ENCODE data around the gene TRPM1.

TRPM1 gene

GRCh38 chr15:30962079-30962478 lies 139.4 kb downstream of the TRPM1 start:
- no peak for DNase-seq

- no peak for DNase-seq
These were observed 143.3 kb downstream of the TRPM1 start for GRCh38 chr15:30958219-30958618.

GRCh38 chr15:30956216-30957124 lies 145.1 kb downstream of the TRPM1 start:
- DNase-seq, result no peak

- DNase-seq, result no peak
These were observed 146.9 kb downstream of the TRPM1 start for GRCh38 chr15:30954674-30955073.

- DNase-seq, result peak; percentile 80
These were observed 147.7 kb downstream of the TRPM1 start for GRCh38 chr15:30953731-30954378.

- no peak for DNase-seq
These were observed 148.3 kb downstream of the TRPM1 start for GRCh38 chr15:30953183-30953582.
